ENCODE data around the gene NALCN.

Gene NALCN

GRCh38 chr13:101026328-101026727 lies 390.0 kb downstream of the NALCN start:
- TF ChIP-seq SP1 (IDR thresholded peaks at IDR 0.05) (no peak), ARNT (IDR thresholded peaks at IDR 0.05) (no peak), PKNOX1 (IDR thresholded peaks at IDR 0.05) (no peak), FOXA1 (IDR thresholded peaks at IDR 0.05) (no peak), FOXK2 (IDR thresholded peaks at IDR 0.05) (no peak), ZNF384 (IDR thresholded peaks at IDR 0.05) (no peak), TARDBP (IDR thresholded peaks at IDR 0.05) (no peak), FOXM1 (IDR thresholded peaks at IDR 0.05; ENCODE audit: borderline replicate concordance) (no peak), HDGF (IDR thresholded peaks at IDR 0.05; ENCODE audit: borderline replicate concordance) (no peak), NFRKB (IDR thresholded peaks at IDR 0.05) (no peak), ELF4 (IDR thresholded peaks at IDR 0.05) (no peak), BHLHE40 (IDR thresholded peaks at IDR 0.05; ENCODE audit: borderline replicate concordance) (no peak), LEF1 (IDR thresholded peaks at IDR 0.05; ENCODE audit: borderline replicate concordance) (no peak)
- CTCF ChIA-PET: no interaction called here
- DNase-seq (ENCODE audit: extremely low spot score): no peak
- POLR2A ChIA-PET: no interaction called here

- DNase-seq (ENCODE audit: extremely low spot score): no peak
- ChIA-PET CTCF (no interaction called here), POLR2A (no interaction called here)
- TF ChIP-seq ZNF384 (IDR thresholded peaks at IDR 0.05): no peak
- no peak for TF ChIP-seq PKNOX1 (IDR thresholded peaks at IDR 0.05)
- TF ChIP-seq SP1 (IDR thresholded peaks at IDR 0.05): no peak
- no peak for TF ChIP-seq BHLHE40 (IDR thresholded peaks at IDR 0.05; ENCODE audit: borderline replicate concordance)
- TF ChIP-seq ELF4 (IDR thresholded peaks at IDR 0.05): no peak
- TF ChIP-seq FOXK2 (IDR thresholded peaks at IDR 0.05): no peak
- TF ChIP-seq HDGF (IDR thresholded peaks at IDR 0.05; ENCODE audit: borderline replicate concordance): no peak
- no peak for TF ChIP-seq TARDBP (IDR thresholded peaks at IDR 0.05)
Measured at GRCh38 chr13:101025925-101026324, 390.4 kb downstream of the NALCN start.

GRCh38 chr13:101025519-101025918 lies 390.8 kb downstream of the NALCN start:
- ChIA-PET POLR2A (no interaction called here), CTCF (no interaction called here)
- DNase-seq (ENCODE audit: extremely low spot score): no peak
- TF ChIP-seq NFRKB (IDR thresholded peaks at IDR 0.05): no peak
- TF ChIP-seq ELF4 (IDR thresholded peaks at IDR 0.05): no peak
- TF ChIP-seq PKNOX1 (IDR thresholded peaks at IDR 0.05): no peak
- no peak for TF ChIP-seq CTBP1 (IDR thresholded peaks at IDR 0.05; ENCODE audit: borderline replicate concordance)
- TF ChIP-seq L3MBTL2 (conservative IDR thresholded peaks at IDR 0.05): no peak
- no peak for TF ChIP-seq FOXK2 (IDR thresholded peaks at IDR 0.05)
- TF ChIP-seq ARNT (IDR thresholded peaks at IDR 0.05): no peak

- CTCF ChIA-PET: no interaction called here
- POLR2A ChIA-PET: no interaction called here
- no peak for DNase-seq (ENCODE audit: extremely low spot score)
- no peak for TF ChIP-seq SP1 (IDR thresholded peaks at IDR 0.05)
- TF ChIP-seq ARNT (IDR thresholded peaks at IDR 0.05): no peak
- no peak for TF ChIP-seq NFRKB (IDR thresholded peaks at IDR 0.05)
Measured at GRCh38 chr13:101019126-101019525, 397.2 kb downstream of the NALCN start.

GRCh38 chr13:101018720-101019119 lies 397.6 kb downstream of the NALCN start:
- CTCF ChIA-PET: no interaction called here
- no peak for TF ChIP-seq ARNT (IDR thresholded peaks at IDR 0.05)
- TF ChIP-seq NFRKB (IDR thresholded peaks at IDR 0.05): no peak
- no peak for TF ChIP-seq HDGF (IDR thresholded peaks at IDR 0.05; ENCODE audit: borderline replicate concordance)
- no peak for TF ChIP-seq FOXK2 (IDR thresholded peaks at IDR 0.05)
- no peak for TF ChIP-seq PKNOX1 (IDR thresholded peaks at IDR 0.05)
- DNase-seq (ENCODE audit: extremely low spot score): no peak
- POLR2A ChIA-PET: no interaction called here

GRCh38 chr13:101017123-101017872 lies 399.0 kb downstream of the NALCN start:
- POLR2A ChIA-PET: no interaction called here

More at GRCh38 chr13:101017123-101017872, 399.0 kb downstream of the NALCN start:
- no peak for TF ChIP-seq ZNF384 (IDR thresholded peaks at IDR 0.05)
- no peak for TF ChIP-seq FOXA1 (IDR thresholded peaks at IDR 0.05)
- TF ChIP-seq L3MBTL2 (conservative IDR thresholded peaks at IDR 0.05): no peak
- no peak for TF ChIP-seq SP1 (IDR thresholded peaks at IDR 0.05)
- no peak for TF ChIP-seq BHLHE40 (IDR thresholded peaks at IDR 0.05; ENCODE audit: borderline replicate concordance)
- no peak for TF ChIP-seq FOXM1 (IDR thresholded peaks at IDR 0.05; ENCODE audit: borderline replicate concordance)
- TF ChIP-seq ARNT (IDR thresholded peaks at IDR 0.05): no peak
- no peak for TF ChIP-seq SUZ12 (IDR thresholded peaks at IDR 0.05)
- TF ChIP-seq TARDBP (IDR thresholded peaks at IDR 0.05): no peak
- no peak for TF ChIP-seq PKNOX1 (IDR thresholded peaks at IDR 0.05)
- TF ChIP-seq CTBP1 (IDR thresholded peaks at IDR 0.05; ENCODE audit: borderline replicate concordance): no peak
- TF ChIP-seq LEF1 (IDR thresholded peaks at IDR 0.05; ENCODE audit: borderline replicate concordance): no peak
- no peak for TF ChIP-seq NFRKB (IDR thresholded peaks at IDR 0.05)
- no peak for TF ChIP-seq HDGF (IDR thresholded peaks at IDR 0.05; ENCODE audit: borderline replicate concordance)
- no peak for TF ChIP-seq ELF4 (IDR thresholded peaks at IDR 0.05)
- TF ChIP-seq FOXK2 (IDR thresholded peaks at IDR 0.05): no peak
- CTCF ChIA-PET: no interaction called here
- DNase-seq (ENCODE audit: extremely low spot score): no peak

All from HEK293T (cell line).